Heart left ventricle (tissue), 16 donors: ENCODE measurements around the gene GABRB3. TPM values are rescaled to one million over a fixed set of nuclear protein-coding genes. Genes with fewer than 3 reads are reported as not detected.
A peak's percentile ranks its signal among the peaks of the same experiment; 100 is the strongest.

Source experiments
- ATAC-seq, 4 donors: fragments of 200-7000 bp; cut with Tn5 transposase; one replicate each; pipeline ENCODE4 v1.9.1; 2020 to 2022; ENCODE audit warnings: moderate library complexity in 4 of 4, mild to moderate bottlenecking in 3 of 4, moderate number of reproducible peaks in 1 of 4
- DNase-seq, 5 donors: peaks; one replicate each; pipeline ENCODE4 v3.0.0-alpha.2; 2020
- H3K27ac ChIP-seq, 12 donors: fragments of 200-600 bp; sonication (generic) in 4 of 12; one replicate each; pipeline versions ENCODE4 v1.5.0 to v1.8.0; 2016 to 2022; ENCODE audit warnings: mild to moderate bottlenecking in 2 of 12
- H3K27me3 ChIP-seq, 9 donors: fragments of 200-600 bp; sonication (generic) in 2 of 9; one replicate each; pipeline versions ENCODE4 v1.5.1 to v1.8.0; 2016 to 2022; ENCODE audit warnings: mild to moderate bottlenecking in 3 of 9
- H3K36me3 ChIP-seq, 9 donors: fragments of 200-600 bp; sonication (generic) in 2 of 9; one replicate each; pipeline versions ENCODE4 v1.5.0 to v1.8.0; 2018 to 2022; ENCODE audit warnings: mild to moderate bottlenecking in 2 of 9
- H3K4me1 ChIP-seq, 12 donors: fragments of 200-600 bp; sonication (generic) in 4 of 12; one replicate each; pipeline versions ENCODE4 v1.5.0 to v1.8.0; 2016 to 2022; ENCODE audit warnings: mild to moderate bottlenecking in 3 of 12
- H3K4me3 ChIP-seq, 12 donors: fragments of 200-600 bp; sonication (generic) in 4 of 12; one replicate each; pipeline versions ENCODE4 v1.5.0 to v1.8.0; 2017 to 2022; ENCODE audit warnings: mild to moderate bottlenecking in 9 of 12, moderate library complexity in 4 of 12
- H3K9me3 ChIP-seq, 12 donors: fragments of 200-600 bp; sonication (generic) in 4 of 12; one replicate each; pipeline versions ENCODE4 v1.5.0 to v1.8.0; 2016 to 2022; ENCODE audit warnings: mild to moderate bottlenecking in 1 of 12
- CTCF ChIP-seq, 12 donors: fragments of 200-600 bp; sonication (generic) in 4 of 12; IDR thresholded peaks; one replicate each; pipeline versions ENCODE4 v1.5.0 to v1.8.0; 2018 to 2022; ENCODE audit warnings: antibody characterized with exemption in 12 of 12, mild to moderate bottlenecking in 5 of 12
- POLR2A ChIP-seq, 2 donors: fragments of 450-650 bp; IDR thresholded peaks; one replicate each; pipeline ENCODE4 v1.6.1; 2017; ENCODE audit warnings: antibody characterized with exemption in 2 of 2, mild to moderate bottlenecking in 2 of 2, moderate library complexity in 2 of 2
- WGBS, 4 donors: extraction: QIAGEN DNeasy Blood & Tissue Kit in 2 of 4; methylation state at CpG; one replicate each; pipeline versions ENCODE4 v1.1.5 to v1.1.7; 2013 to 2018; 5-methylcytosine and 5-hydroxymethylcytosine counted together
- intact Hi-C, 10 donors: fragments of 100-400 bp; cut with DNase I; formaldehyde crosslinking; loops; one replicate each; pipeline versions ENCODE4 v1.11.1 to v1.14.2; 2022
- polyA plus RNA-seq, 2 donors: library from polyadenylated mRNA; stranded (reverse); fragments of 200-250 nt; gene quantifications; one replicate each; pipeline ENCODE4 v1.2.3, GENCODE V29; 2013
- total RNA-seq, 9 donors: library from RNA; depleted of rRNA in 2 of 9; stranded (reverse); fragments of >200 nt in 2 of 9; fragmentation: NEBNext Ultra II Directional in 3 of 9; extraction: Animal tissue kit (Norgen Biotek cat#: 25700) in 3 of 9; gene quantifications; one replicate each; pipeline versions ENCODE4 v1.1.0 to v1.2.4, GENCODE V29; 2016 to 2023
- donor health status: ischemic (EF 13 %, LVEDD 7.1; RV severe dilation, severe dysfunction).
- donor health status: healthy with polysubstance abuse.
- donor health status: DM: no; HTN: yes; CAD: no.
- donor health status: DM: no; HTN: no; CAD: no.
- donor health status: ischemic (EF 25% LVEDD 6.9; RV normal size, moderate dysfunction).
- donor health status: ischemic (EF 25% LVEDD 5.7; RV mildly dilated, moderate dysfunction).
- donor health status: healthy.
- donor health status: DM: yes; HTN: yes; CAD: no.
- donor health status: ischemic (EF 35%, LVEDD 5.7; RV mildly dilated, moderate dysfunction).
- donor health status: nonischemic (EF 11% LVEDD 7.7; RV severe dilation, severe dysfunction).
- donor health status: DM: yes; HTN: yes; CAD: no.
- donor health status: PGD.
- donor health status: ischemic (EF 29% LVEDD 5.4; RV normal size, mild dysfunction).
- donor health status: nonischemic (EF 23%, LVEDD 6.1; RV moderate dilation, normal function).

Gene GABRB3
- total and polyA plus RNA-seq, 11 donors, result 0.42 to 4.4 (median 1.7) TPM

GRCh38 chr15:26661748-26662147, 111.1 kb downstream of the GABRB3 start:
- intact Hi-C loops, result no loop called here
- TF ChIP-seq POLR2A (IDR thresholded peaks at IDR 0.05), result no peak
- TF ChIP-seq CTCF (IDR thresholded peaks at IDR 0.05), result no peak
- DNase-seq (no peak), ATAC-seq (peak in 2 of 4 donors; percentile 39 to 51)
- Histone ChIP-seq H3K27me3 (no peaks in the 10 kb centered on the region), H3K9me3 (no peaks in the 10 kb centered on the region), H3K4me1 (peaks cover 0 to 5% (median 0%) of the 10 kb centered on the region in 12 donors), H3K36me3 (no peaks in the 10 kb centered on the region), H3K27ac (no peak overlapping the region), H3K4me3 (no peak overlapping the region)
- 61 to 76% (median 62%) methylated on average over 7 of the region's 7 CpGs for WGBS, 4 donors

GRCh38 chr15:26661107-26661506, 111.8 kb downstream of the GABRB3 start:
- TF ChIP-seq CTCF (IDR thresholded peaks at IDR 0.05), result no peak
- no peak for TF ChIP-seq POLR2A (IDR thresholded peaks at IDR 0.05)
- Histone ChIP-seq H3K4me1 (peaks cover 0 to 4% (median 0%) of the 10 kb centered on the region in 12 donors), H3K9me3 (no peaks in the 10 kb centered on the region), H3K27ac (no peak overlapping the region), H3K27me3 (no peaks in the 10 kb centered on the region), H3K4me3 (no peak overlapping the region), H3K36me3 (no peaks in the 10 kb centered on the region)
- WGBS, 4 donors, result 74 to 83% (median 76%) methylated on average over 3 of the region's 3 CpGs
- DNase-seq (no peak), ATAC-seq (no peak)
- intact Hi-C loops, result no loop called here

GRCh38 chr15:26660241-26660640, 112.6 kb downstream of the GABRB3 start:
- Histone ChIP-seq H3K9me3 (no peaks in the 10 kb centered on the region), H3K4me3 (no peak overlapping the region), H3K27me3 (no peaks in the 10 kb centered on the region), H3K27ac (no peak overlapping the region), H3K4me1 (peaks cover 0 to 4% (median 0%) of the 10 kb centered on the region in 12 donors), H3K36me3 (no peaks in the 10 kb centered on the region)
- TF ChIP-seq POLR2A (IDR thresholded peaks at IDR 0.05), result no peak
- no peak for TF ChIP-seq CTCF (IDR thresholded peaks at IDR 0.05)
- 50 to 59% (median 55%) methylated on average over 6 of the region's 6 CpGs for WGBS, 4 donors
- ATAC-seq, result no peak
- intact Hi-C loops, result no loop called here
- DNase-seq, result no peak

- no peak for ATAC-seq
- Histone ChIP-seq H3K27ac (no peak overlapping the region), H3K4me1 (peaks cover 0 to 4% (median 0%) of the 10 kb centered on the region in 12 donors), H3K36me3 (no peaks in the 10 kb centered on the region), H3K27me3 (no peaks in the 10 kb centered on the region), H3K4me3 (no peak overlapping the region), H3K9me3 (peaks cover 0 to 11% (median under 1%) of the 10 kb centered on the region in 12 donors)
- intact Hi-C loops, result no loop called here
- WGBS, 4 donors, result 61 to 73% (median 63%) methylated on average over 2 of the region's 2 CpGs
- no peak for DNase-seq
- no peak for TF ChIP-seq POLR2A (IDR thresholded peaks at IDR 0.05)
- no peak for TF ChIP-seq CTCF (IDR thresholded peaks at IDR 0.05)
Observed at GRCh38 chr15:26658290-26658689, 114.6 kb downstream of the GABRB3 start.
